Right renal cortex interstitium (tissue), 3 donors: ENCODE data around the gene PRSS21. TPM values are rescaled to one million over a fixed set of nuclear protein-coding genes. Genes with fewer than 3 reads are reported as not detected.

Experiments used
- DNase-seq, 3 donors: peaks; one replicate each; pipeline ENCODE4 v3.0.0-alpha.2; 2013; ENCODE audit warnings: low read depth in 3 of 3, low spot score in 2 of 3
- polyA plus RNA-seq, 3 donors: library from polyadenylated mRNA; unstranded; fragments of 120-200 nt; gene quantifications; one replicate each; pipeline ENCODE4 v1.2.1, GENCODE V29; 2013; ENCODE audit not compliant: insufficient read length in 3 of 3

Gene PRSS21
- polyA plus RNA-seq, 3 donors: 0.19 to 0.43 TPM; not detected in 1

DNA sequence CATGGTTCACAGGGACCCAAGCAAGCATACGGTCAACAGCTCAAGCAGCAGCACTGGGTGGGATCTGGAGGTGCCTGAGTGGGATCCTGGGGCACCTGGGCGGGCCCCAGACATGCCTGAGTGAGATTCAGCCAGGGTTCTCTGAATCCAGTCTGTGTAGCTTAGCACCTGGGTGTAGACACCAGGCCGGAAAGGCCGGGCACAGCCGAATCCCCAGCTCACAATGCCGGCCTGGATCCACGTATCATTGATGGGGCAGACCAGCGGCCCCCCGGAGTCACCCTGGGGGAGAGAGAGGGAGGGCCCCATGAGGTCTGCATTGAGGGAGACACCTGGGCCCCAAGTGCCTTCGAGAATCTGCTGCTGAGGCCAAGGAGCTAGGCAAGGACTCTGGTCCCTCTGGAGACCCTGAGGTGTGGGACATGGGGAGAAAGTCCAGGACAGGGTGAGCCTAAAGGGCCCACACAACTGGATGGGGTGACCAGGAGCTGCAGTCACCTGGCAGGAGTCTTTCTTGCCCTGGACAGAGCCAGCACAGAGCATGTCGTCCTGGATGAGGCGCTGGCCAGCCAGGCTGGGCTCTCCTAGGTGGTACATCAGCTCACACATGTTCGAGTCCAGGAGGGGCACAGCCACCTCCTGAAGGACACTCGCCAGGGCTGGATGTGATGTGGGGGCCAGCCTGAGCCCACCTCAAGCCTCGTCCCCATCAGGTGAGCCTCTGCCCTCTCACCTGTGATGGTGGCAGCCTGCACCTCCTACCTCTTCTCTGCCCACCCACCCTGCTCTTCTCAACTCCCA, 22.8 kb downstream of the PRSS21 start:
- no peak for DNase-seq

DNA sequence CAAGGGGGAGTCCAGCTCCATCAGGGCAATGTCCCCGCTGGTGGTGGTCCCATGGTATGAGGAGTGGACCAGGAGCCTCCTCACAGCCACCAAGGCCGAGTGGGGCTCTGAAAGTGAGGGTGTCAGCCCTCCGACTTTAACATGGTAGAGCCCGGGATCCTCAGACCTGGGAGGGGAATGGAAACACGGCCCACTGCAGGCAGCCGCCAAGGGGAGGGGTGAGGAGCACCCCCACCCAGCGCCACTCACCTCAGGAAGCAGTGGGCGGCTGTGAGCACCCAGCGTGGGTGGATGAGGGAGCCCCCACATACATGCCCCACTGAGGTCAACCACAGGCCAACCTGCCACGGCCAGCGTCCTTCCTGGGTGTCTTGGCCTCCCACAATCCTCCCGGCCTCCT, 23.9 kb downstream of the PRSS21 start:
- DNase-seq: no peak

GRCh38 chr16:2841606-2842339, 24.7 kb downstream of the PRSS21 start:
- no peak for DNase-seq

GRCh38 chr16:2842340-2843000, 25.4 kb downstream of the PRSS21 start:
- no peak for DNase-seq

DNA sequence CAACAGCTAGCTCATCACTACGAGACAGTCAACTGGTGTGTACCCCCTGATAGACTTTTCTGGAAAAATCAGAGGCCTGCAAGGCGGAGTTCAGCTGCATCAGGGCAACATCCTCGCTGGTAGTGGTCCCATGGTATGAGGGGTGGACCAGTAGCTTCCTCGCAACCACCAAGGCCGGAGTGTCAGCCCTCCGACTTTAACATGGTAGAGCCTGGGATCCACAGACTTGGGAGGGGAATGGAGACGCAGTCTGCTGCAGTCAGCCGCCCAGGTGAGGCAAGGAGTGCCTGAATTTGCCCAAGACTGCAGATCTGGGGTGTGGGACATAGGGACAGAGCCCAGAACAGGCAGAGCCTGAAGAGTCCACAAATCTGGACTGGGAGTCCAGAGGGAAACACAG, 26.5 kb downstream of the PRSS21 start:
- DNase-seq: no peak

DNA sequence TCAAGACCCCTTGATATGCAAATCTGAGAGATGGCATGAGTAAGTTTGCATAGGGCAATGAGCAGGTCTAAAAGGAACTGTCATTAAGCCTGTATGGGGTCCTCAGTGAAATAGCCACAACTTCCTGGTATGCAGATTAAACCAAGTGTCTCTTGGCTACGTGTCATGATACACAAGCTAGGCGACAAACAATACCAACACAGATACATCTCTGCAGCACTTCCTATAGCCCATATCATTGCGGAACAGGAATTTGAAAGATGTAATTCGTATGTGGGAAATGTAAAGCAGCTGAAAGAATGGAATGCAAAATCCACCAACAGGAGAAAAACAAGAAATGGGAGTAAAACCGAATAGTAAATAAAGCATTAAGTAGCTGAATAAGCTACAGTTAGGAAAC, 28.1 kb downstream of the PRSS21 start:
- no peak for DNase-seq

- DNase-seq: no peak
Observed at GRCh38 chr16:2846511-2847310, 29.7 kb downstream of the PRSS21 start.

DNA sequence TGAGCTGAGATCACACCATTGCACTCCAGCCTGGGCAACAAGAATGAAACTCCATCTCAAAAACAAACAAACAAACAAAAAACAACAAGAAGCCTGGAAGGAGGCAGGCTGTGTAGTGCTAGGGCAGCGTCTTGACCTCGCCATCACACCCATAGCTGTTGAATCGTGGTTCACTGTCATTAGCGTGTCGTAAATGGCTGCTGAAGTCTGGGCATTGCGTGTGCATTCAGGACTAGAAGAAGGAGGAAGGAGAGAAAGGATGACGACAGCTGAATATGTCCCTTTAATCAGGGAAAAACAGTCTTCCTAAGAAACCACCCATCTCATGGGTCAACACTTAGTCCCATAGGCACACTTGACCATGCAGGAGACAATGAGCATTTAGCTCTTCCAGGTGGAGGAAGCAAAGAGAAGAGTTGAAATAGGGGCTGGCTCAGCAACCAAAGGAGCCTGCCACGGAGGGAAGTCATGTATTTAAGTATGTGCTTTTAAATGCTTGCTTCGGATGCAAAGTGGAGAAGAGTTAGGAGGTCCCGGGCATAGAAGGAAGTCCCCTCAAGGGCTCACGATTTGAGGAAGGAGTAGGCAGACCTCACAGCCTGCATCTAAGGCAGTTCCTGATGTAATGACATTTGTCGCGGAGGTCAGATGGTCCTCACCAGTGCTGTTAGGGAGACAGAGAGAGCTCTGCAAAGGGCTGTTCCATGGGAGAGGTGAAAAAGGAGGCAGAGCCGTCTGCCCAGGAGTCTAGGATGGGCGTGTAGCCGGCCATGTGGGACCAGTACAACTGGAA, 32.1 kb downstream of the PRSS21 start:
- no peak for DNase-seq

DNA sequence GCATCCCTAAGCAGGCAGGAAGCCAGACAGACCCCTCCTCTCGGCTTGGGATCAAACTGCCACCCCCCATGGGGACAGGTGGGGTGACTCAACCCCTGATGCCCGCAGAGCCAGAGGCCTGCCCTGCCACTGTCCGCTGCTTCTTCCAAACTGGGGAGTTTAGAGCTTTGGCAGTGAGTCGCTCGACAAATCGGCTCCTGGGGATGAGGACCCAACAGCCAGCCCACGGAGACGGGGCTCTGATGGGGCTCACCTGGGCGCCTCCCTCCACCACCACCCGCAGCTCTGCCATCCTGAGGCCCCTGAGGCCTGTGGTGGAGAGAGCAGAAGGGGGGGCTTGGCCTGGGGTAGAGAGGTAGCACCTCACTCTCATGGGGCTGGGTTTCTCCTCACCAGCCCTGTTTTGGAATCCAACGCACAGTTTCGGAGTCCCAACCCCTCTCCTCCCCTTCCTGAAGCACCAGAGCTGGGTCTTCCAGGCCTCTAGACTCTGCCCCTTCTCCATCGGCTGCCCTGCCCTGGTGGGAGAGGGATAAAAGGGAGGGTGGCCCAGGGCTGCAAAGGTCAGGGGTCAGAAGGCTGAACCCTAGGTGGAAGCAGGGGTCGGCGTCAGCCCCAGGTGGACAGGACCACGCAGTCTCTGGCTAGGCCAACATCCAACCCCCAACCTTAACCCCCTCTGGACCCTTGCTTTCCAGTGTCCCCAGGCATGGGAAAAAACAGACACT, 35.1 kb downstream of the PRSS21 start:
- no peak for DNase-seq

- no peak for DNase-seq
Observed at GRCh38 chr16:2852731-2853507, 35.9 kb downstream of the PRSS21 start.

- DNase-seq: no peak
Observed at GRCh38 chr16:2853531-2854073, 36.6 kb downstream of the PRSS21 start.

DNA sequence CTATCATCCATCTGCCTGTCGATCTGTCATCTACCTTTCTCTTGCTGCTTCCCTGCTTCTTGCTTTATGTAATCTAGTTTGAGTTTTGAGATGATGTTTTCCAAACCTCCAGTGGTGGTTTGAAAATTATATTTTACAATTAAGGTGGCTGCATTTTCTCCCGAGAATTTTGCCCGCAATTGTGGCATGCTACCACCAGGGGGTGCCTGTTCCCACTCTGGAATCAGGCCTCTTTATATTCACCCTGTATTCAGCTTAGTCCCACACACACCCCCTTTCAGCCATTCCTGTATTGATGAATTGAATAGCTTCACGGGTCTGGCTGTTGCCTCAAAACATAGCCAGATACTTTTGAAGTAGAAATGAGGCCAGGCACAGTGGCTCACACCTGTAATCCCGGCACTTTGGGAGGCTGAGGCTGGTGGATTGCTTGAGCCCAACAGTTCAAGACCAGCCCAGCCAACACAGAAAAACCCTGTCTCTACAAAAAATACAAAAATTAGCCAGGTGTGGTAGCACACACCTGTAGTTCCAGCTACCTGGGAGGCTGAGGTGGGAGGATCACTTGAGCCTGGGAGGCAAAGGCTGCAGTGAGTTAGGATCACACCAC, 37.8 kb downstream of the PRSS21 start:
- no peak for DNase-seq

DNA sequence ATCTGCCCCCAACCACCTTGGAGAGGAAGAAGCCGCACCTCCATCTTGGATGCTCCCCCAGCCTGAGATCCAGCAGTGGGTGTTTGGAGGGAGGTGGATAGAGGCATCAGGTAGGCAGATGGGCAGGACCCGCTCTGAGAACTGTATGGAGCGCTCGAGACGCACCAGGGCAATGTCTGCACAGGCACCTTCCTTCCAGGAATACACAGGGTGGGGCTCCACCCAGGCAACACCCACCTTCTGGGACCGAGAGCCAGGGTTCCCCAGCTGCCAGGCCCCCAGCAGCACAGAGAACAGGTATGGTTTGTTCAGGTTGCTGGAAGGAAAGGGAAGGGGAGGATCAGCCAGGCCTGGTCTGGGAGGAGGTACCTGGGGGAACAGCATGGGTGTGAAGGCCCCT, 38.5 kb downstream of the PRSS21 start:
- no peak for DNase-seq

GRCh38 chr16:2856061-2856670, 39.1 kb downstream of the PRSS21 start:
- DNase-seq: no peak

- no peak for DNase-seq
Observed at GRCh38 chr16:2856686-2857450, 39.8 kb downstream of the PRSS21 start.

DNA sequence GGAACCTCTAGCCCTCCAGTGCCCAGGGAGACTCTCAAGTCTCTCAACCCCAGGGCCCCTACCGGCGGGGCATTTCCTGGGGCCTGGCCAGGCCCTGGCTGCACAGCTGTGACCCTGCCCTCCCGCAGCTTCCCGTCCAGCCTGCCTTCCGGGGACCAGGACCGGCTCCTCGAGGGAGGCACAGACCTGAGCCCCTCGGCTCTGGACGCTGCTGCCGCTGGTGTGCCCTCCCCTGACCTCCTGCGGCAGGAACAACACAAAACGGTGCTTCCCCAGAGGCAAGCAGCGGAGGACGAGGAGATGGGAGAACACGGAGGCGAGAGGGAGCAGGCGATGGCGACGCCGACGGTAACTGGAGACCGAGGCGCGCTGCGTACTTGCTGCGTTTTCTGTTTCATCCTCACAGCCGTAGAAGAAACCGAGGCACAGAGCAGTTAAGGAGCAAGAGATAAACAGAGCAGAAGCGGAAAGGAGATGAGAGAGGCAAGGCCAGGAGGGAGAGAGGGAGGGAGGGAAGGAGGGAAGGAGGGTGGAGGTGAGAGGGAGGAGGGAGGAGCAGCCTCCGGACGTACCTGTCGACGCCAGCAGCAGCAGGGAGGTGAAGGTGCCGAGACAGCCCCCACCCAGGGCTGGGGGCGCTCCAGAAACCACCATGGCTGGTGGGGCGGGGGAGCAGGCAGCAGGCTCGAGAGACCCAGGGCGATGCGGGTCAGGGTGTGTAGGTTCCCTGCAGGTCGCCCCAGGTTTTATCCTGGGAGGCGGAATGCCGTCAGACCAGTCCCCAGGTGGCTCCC, 40.6 kb downstream of the PRSS21 start, which contains the start of gene PRSS22:
Gene PRSS22 (minus strand): TSS at position 720 of the 794 bp plus-strand sequence. CDS start 66 bp downstream, at position 654.
- DNase-seq: no peak
